Prostate gland (tissue), 2 donors: ENCODE results near the gene SCAPER. TPM values are rescaled to one million over a fixed set of nuclear protein-coding genes. Genes with fewer than 3 reads are reported as not detected.
"Not testable (repeated sequence)": the region's sequence is repeated elsewhere in the genome, so short reads cannot be mapped to it uniquely, and the experiment has no call there.

Experiments
- DNase-seq: peaks from one replicate; pipeline ENCODE4 v3.0.0-alpha.2; 2019; ENCODE audit warnings: low spot score
- H3K27ac ChIP-seq, 2 donors: fragments of 200-600 bp; sonication (generic); 2 replicates each; pipeline ENCODE4 v1.5.1; 2017 to 2019
- H3K27me3 ChIP-seq: fragments of 200-600 bp; sonication (generic); replicated peaks from 2 replicates; pipeline ENCODE4 v1.5.1; 2019; ENCODE audit not compliant: insufficient read depth
- H3K36me3 ChIP-seq, 2 donors: fragments of 200-600 bp; sonication (generic); 1 replicate in 1 of 2; 2 replicates in 1 of 2; pipeline versions ENCODE4 v1.5.1 to v1.8.1; 2017 to 2019
- H3K4me1 ChIP-seq: fragments of 200-600 bp; sonication (generic); replicated peaks from 2 replicates; pipeline ENCODE4 v1.5.1; 2019
- H3K4me3 ChIP-seq, 2 donors: fragments of 200-600 bp; sonication (generic); 2 replicates each; pipeline ENCODE4 v1.5.1; 2017 to 2019
- H3K9me3 ChIP-seq: fragments of 200-600 bp; sonication (generic); 2 replicates; pipeline ENCODE4 v1.5.1; 2017
- CTCF ChIP-seq, 4 experiments: fragments of 200-600 bp in 2 of 4; fragments of 450-650 bp in 2 of 4; sonication (generic) in 2 of 4; IDR thresholded peaks; 1 replicate in 3 of 4; 2 replicates in 1 of 4; pipeline ENCODE4 v1.5.1; 2016 to 2019; ENCODE audit warnings: antibody characterized with exemption in 4 of 4, mild to moderate bottlenecking in 2 of 4, moderate library complexity in 2 of 4
- POLR2A ChIP-seq: fragments of 450-650 bp; IDR thresholded peaks from one replicate; pipeline ENCODE4 v1.6.1; 2016; ENCODE audit warnings: antibody characterized with exemption, mild to moderate bottlenecking
- POLR2AphosphoS5 ChIP-seq: sonication (generic); formaldehyde crosslinking; IDR thresholded peaks from one replicate; pipeline ENCODE4 v1.6.1; 2017; ENCODE audit warnings: antibody characterized with exemption
- WGBS: methylation state at CpG from one replicate; pipeline ENCODE4 v1.1.5; 2018; 5-methylcytosine and 5-hydroxymethylcytosine counted together
- intact Hi-C: fragments of 100-400 bp; cut with DNase I; formaldehyde crosslinking; loops from one replicate; pipeline ENCODE4 v1.14.2; 2022
- total RNA-seq, 2 donors: library from RNA; depleted of rRNA; stranded (reverse); fragments of >200 nt; gene quantifications; one replicate each; pipeline ENCODE4 v1.1.0, GENCODE V29; 2016

The SCAPER gene
- total RNA-seq, 2 donors from 2014 or later = 19.1 to 38.9 TPM

- no peaks in the 10 kb centered on the region for H3K27me3 ChIP-seq
- no peaks in the 10 kb centered on the region for H3K4me1 ChIP-seq
- no peak overlapping the region for H3K27ac ChIP-seq
- DNase-seq = no peak
- H3K9me3 ChIP-seq = no peaks in the 10 kb centered on the region
- H3K4me3 ChIP-seq = no peak overlapping the region
- intact Hi-C loops = no loop called here
- 99% methylated on average over 2 of the region's 2 CpGs for WGBS
- no peak for TF ChIP-seq POLR2AphosphoS5
- H3K36me3 ChIP-seq = no peaks in the 10 kb centered on the region
These were observed 19.9 kb downstream of the SCAPER start for GRCh38 chr15:76885212-76885611.

DNA sequence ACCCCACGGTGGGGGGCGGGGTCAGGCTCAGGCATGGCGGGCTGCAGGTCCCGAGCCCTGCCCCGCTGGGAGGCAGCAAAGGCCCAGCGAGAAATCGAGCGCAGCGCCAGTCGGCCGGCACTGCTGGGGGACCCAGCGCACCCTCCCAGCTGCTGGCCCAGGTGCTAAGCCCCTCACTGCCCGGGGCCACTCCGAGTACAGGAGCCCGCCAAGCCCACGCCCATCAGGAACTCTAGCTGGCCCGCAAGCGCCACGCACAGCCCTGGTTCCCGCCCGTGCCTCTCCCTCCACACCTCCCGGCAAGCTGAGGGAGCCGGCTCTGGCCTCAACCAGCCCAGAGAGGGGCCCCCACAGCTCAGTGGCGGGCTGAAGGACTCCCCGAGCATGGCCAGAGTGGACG is 29.2 kb downstream of the SCAPER start:
- H3K36me3 ChIP-seq = no peaks in the 10 kb centered on the region
- H3K27ac ChIP-seq = no peak overlapping the region
- TF ChIP-seq POLR2AphosphoS5 = no peak
- no peak for TF ChIP-seq CTCF (IDR thresholded peaks at IDR 0.05)
- no peak for TF ChIP-seq POLR2A
- no peak for DNase-seq
- 97% methylated on average over 26 of the region's 26 CpGs for WGBS
- intact Hi-C loops = no loop called here
- no peaks in the 10 kb centered on the region for H3K27me3 ChIP-seq
- no peaks in the 10 kb centered on the region for H3K4me1 ChIP-seq
- H3K9me3 ChIP-seq = no peaks in the 10 kb centered on the region
- no peak overlapping the region for H3K4me3 ChIP-seq

- intact Hi-C loops, H3K27ac ChIP-seq, DNase-seq, H3K4me3 ChIP-seq, H3K27me3 ChIP-seq, H3K36me3 ChIP-seq, H3K4me1 ChIP-seq, H3K9me3 ChIP-seq: not testable (repeated sequence)
- WGBS = 88% methylated on average over 2 of the region's 2 CpGs
These were observed 32.1 kb downstream of the SCAPER start for GRCh38 chr15:76873066-76873465.

DNA sequence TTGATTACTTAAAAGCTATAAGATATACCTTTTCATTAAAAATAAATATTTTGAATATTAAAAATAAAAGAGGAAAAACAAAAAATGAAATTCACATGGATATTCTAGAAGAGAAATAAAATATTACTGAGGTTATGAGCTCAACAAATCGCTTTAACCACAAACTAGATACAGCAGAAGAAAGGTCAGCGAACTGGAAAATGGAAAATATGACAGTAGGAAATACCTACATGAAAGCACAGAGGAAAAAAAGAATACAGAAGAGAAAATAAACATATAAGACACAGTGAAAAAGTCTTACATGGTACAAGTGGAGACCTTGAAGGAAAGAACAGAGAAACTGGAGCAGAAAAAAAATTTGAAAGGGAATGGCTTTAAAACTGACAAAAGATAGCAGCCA is 33.2 kb downstream of the SCAPER start:
- DNase-seq = no peak
- Histone ChIP-seq H3K27me3 (no peaks in the 10 kb centered on the region), H3K9me3 (no peaks in the 10 kb centered on the region), H3K4me1 (no peaks in the 10 kb centered on the region), H3K36me3 (no peaks in the 10 kb centered on the region), H3K4me3 (no peak overlapping the region), H3K27ac (no peak overlapping the region)
- WGBS = 91% methylated on average over 2 of the region's 2 CpGs
- intact Hi-C loops = no loop called here
- TF ChIP-seq POLR2A (no peak), POLR2AphosphoS5 (no peak), CTCF (IDR thresholded peaks at IDR 0.05) (no peak)

- H3K36me3 ChIP-seq = no peaks in the 10 kb centered on the region
- H3K4me3 ChIP-seq = no peak overlapping the region
- H3K27me3 ChIP-seq = no peaks in the 10 kb centered on the region
- TF ChIP-seq CTCF (IDR thresholded peaks at IDR 0.05) (no peak), POLR2AphosphoS5 (no peak), POLR2A (no peak)
- H3K27ac ChIP-seq = no peak overlapping the region
- no peaks in the 10 kb centered on the region for H3K4me1 ChIP-seq
- no peak for DNase-seq
- intact Hi-C loops = no loop called here
- no peaks in the 10 kb centered on the region for H3K9me3 ChIP-seq
These were observed 36.4 kb downstream of the SCAPER start for GRCh38 chr15:76868740-76869139.

DNA sequence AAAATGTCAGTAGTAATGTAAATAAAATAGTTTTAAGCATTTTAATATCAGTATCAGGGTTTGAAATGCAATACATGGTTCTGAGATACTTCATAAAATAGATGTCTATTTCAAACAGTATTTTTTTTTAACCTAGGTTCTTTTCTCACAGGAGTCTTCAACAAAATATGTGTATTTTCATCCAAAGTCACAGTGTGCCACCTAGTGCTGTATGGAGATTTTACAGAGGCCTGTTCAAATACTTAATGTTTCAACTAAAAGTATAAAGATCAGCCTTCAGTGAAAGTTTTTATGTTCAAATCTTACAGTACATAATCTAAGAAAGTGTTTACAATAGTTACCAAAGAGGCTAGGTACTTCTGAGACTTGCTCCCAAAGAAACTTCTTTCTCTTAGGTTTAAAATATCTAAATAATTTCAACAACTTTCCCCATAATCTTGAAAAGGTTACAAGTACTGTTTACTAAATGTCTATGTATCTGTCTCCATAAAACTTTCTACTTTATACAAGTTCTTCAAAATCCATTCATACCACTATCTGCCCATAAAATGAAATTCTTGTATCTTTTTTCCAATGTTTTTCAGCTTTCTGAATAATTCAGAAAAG is 38.3 kb downstream of the SCAPER start:
- H3K4me3 ChIP-seq = no peak overlapping the region
- no peak overlapping the region for H3K27ac ChIP-seq
- no peak for DNase-seq
- H3K27me3 ChIP-seq = no peaks in the 10 kb centered on the region
- no peaks in the 10 kb centered on the region for H3K36me3 ChIP-seq
- no peaks in the 10 kb centered on the region for H3K9me3 ChIP-seq
- intact Hi-C loops = no loop called here
- no peaks in the 10 kb centered on the region for H3K4me1 ChIP-seq
- no peak for TF ChIP-seq POLR2AphosphoS5
- peak in 2 of 4 experiments; percentile 49 to 51 for TF ChIP-seq CTCF (IDR thresholded peaks at IDR 0.05)
